Endothelial cell of umbilical vein (primary cell): ENCODE data around the gene NFATC4. TPM values are rescaled to one million over a fixed set of nuclear protein-coding genes. Genes with fewer than 3 reads are reported as not detected.

Source experiments
- BruUV-seq: library from RNA; stranded (reverse); fragments of 400-500 nt; replicated peaks from 2 replicates; lab custom pipeline; 2021; lab: Mats Ljungman, UMichigan
- CTCF ChIA-PET: fragments of 300-600, 350-600 bp; sonication (Branson Sonifier 250); formaldehyde crosslinking; loops from one replicate; lab custom pipeline; 2021; ENCODE audit warnings: antibody characterized with exemption, inconsistent platforms; lab: Charles Lee
- POLR2A ChIA-PET: fragments of 300-600, 350-600 bp; sonication (Branson Sonifier 250); formaldehyde crosslinking; loops from one replicate; lab custom pipeline; 2021; ENCODE audit warnings: antibody characterized with exemption, inconsistent platforms; lab: Charles Lee
- DNase-seq: peaks from one replicate; pipeline ENCODE4 v3.0.0-alpha.2; 2011; ENCODE audit warnings: low read depth, low spot score
- FAIRE-seq: peaks from 2 replicates; lab custom pipeline; 2011; peaks lifted over from hg19 to GRCh38; lab: Jason Lieb, UNC
- H2AFZ ChIP-seq: 2 replicates; pipeline ENCODE4 v1.6.0; 2012; ENCODE audit warnings: low read depth, low read length, control low read depth, inconsistent platforms
- H3K27ac ChIP-seq: 2 replicates; pipeline ENCODE4 v1.5.1; 2011; ENCODE audit warnings: low read depth, mild to moderate bottlenecking, control low read depth, low read length, moderate library complexity; ENCODE audit not compliant: insufficient read depth
- H3K27me3 ChIP-seq, 2 experiments: 2 replicates each; pipeline versions ENCODE4 v1.6.0 to v1.6.1; 2011; ENCODE audit warnings: low read length in 2 of 2, mixed read lengths in 1 of 2; ENCODE audit not compliant: control insufficient read depth in 2 of 2, insufficient read depth in 2 of 2
- H3K36me3 ChIP-seq, 2 experiments: 2 replicates in 1 of 2; 3 replicates in 1 of 2; pipeline ENCODE4 v1.5.1; 2011; ENCODE audit warnings: low read length in 2 of 2, mild to moderate bottlenecking in 1 of 2, moderate library complexity in 1 of 2; ENCODE audit not compliant: control insufficient read depth in 2 of 2, insufficient read depth in 2 of 2; ENCODE audit errors: extremely low read depth in 1 of 2
- H3K4me1 ChIP-seq: 3 replicates; pipeline ENCODE4 v1.5.1; 2011; ENCODE audit warnings: mild to moderate bottlenecking, low read length; ENCODE audit not compliant: control insufficient read depth, insufficient read depth; ENCODE audit errors: extremely low read depth
- H3K4me2 ChIP-seq: 2 replicates; pipeline ENCODE4 v1.6.1; 2011; ENCODE audit warnings: low read length, control low read depth, mixed read lengths; ENCODE audit not compliant: insufficient read depth
- H3K4me3 ChIP-seq, 3 experiments: fragments of 200-600 bp in 1 of 3; sonication (generic), shearing (Covaris generic) in 1 of 3; replicated peaks in 1 of 3; 2 replicates each; pipeline ENCODE4 v1.5.1; 2011 to 2016; ENCODE audit warnings: control low read depth in 3 of 3, low read length in 3 of 3, mild to moderate bottlenecking in 2 of 3, inconsistent platforms in 1 of 3, low read depth in 1 of 3, moderate library complexity in 1 of 3; ENCODE audit not compliant: insufficient read depth in 1 of 3
- H3K79me2 ChIP-seq: 2 replicates; pipeline ENCODE4 v1.6.0; 2012; ENCODE audit warnings: low read length, inconsistent platforms; ENCODE audit not compliant: control insufficient read depth, insufficient read depth
- H3K9ac ChIP-seq: replicated peaks from 2 replicates; pipeline ENCODE3; 2011; ENCODE audit warnings: low read length, control low read depth; ENCODE audit not compliant: insufficient read depth; ENCODE audit errors: extremely low read depth
- H3K9me1 ChIP-seq: replicated peaks from 3 replicates; pipeline ENCODE4 v1.6.0; 2011; ENCODE audit warnings: mild to moderate bottlenecking, low read length; ENCODE audit not compliant: control insufficient read depth, insufficient read depth; ENCODE audit errors: extremely low read depth
- H3K9me3 ChIP-seq: replicated peaks from 2 replicates; pipeline ENCODE4 v1.5.1; 2012; ENCODE audit warnings: low read length, inconsistent platforms; ENCODE audit not compliant: control insufficient read depth, insufficient read depth
- H4K20me1 ChIP-seq: replicated peaks from 2 replicates; pipeline ENCODE3; 2011; ENCODE audit warnings: mild to moderate bottlenecking, low read length; ENCODE audit not compliant: control insufficient read depth, insufficient read depth; ENCODE audit errors: extremely low read depth
- EZH2 ChIP-seq: IDR thresholded peaks from 2 replicates; pipeline ENCODE4 v1.6.1; 2012; ENCODE audit warnings: borderline replicate concordance, low read depth, mild to moderate bottlenecking, moderate library complexity, low read length, inconsistent platforms; ENCODE audit not compliant: severe bottlenecking
- FOS ChIP-seq: IDR thresholded peaks from 2 replicates; pipeline ENCODE4 v1.6.1; 2011; ENCODE audit warnings: mild to moderate bottlenecking, low read length, moderate library complexity, borderline replicate concordance; ENCODE audit not compliant: insufficient read depth
- GATA2 ChIP-seq: IDR thresholded peaks from 2 replicates; pipeline ENCODE4 v1.7.0; 2011; ENCODE audit warnings: low read depth, mild to moderate bottlenecking, moderate library complexity, mixed read lengths, low read length; ENCODE audit not compliant: insufficient read length, insufficient read depth
- JUN ChIP-seq: IDR thresholded peaks from 2 replicates; pipeline ENCODE4 v1.6.1; 2011; ENCODE audit warnings: borderline replicate concordance, low read depth; ENCODE audit not compliant: insufficient read length, insufficient read depth
- MYC ChIP-seq: IDR thresholded peaks from one replicate; pipeline ENCODE4 v1.6.1; 2011; ENCODE audit warnings: mild to moderate bottlenecking, low read depth, low read length
- POLR2A ChIP-seq: IDR thresholded peaks from 2 replicates; pipeline ENCODE4 v1.6.1; 2012; ENCODE audit warnings: low read depth, mild to moderate bottlenecking, control low read depth, low read length
- POLR2AphosphoS5 ChIP-seq: IDR thresholded peaks from 2 replicates; pipeline ENCODE4 v1.6.1; 2012; ENCODE audit warnings: low read depth, mild to moderate bottlenecking, control low read depth, low read length, moderate library complexity; ENCODE audit not compliant: insufficient read depth
- dilution Hi-C: fragments of 300-500 bp; cut with MboI; formaldehyde crosslinking; loops from one replicate; pipeline ENCODE4 v1.15.0; 2019; ENCODE audit warnings: low sequenced_read_pairs; ENCODE audit not compliant: extremely low pct_ligation_motif_present
- intact Hi-C: fragments of 100-400 bp; cut with micrococcal nuclease; formaldehyde crosslinking; loops from one replicate; pipeline ENCODE4 v1.10.0; 2022
- polyA plus RNA-seq, 4 experiments: library from polyadenylated mRNA; depleted of rRNA in 3 of 4; stranded (reverse) in 3 of 4; unstranded in 1 of 4; fragments of >200 nt; gene quantifications; 2 replicates each; pipeline versions ENCODE4 v1.2.1 to v1.2.3, GENCODE V29; 2011 to 2012; ENCODE audit warnings: missing spikeins in 1 of 4
- total RNA-seq: library from RNA; stranded (reverse); gene quantifications from 2 replicates; pipeline ENCODE4 v1.2.3, GENCODE V29; 2021
- TF ChIP-seq, protein P1 (sequence below), 2 donors: IDR thresholded peaks; 1 replicate in 1 of 2; 2 replicates in 1 of 2; pipeline ENCODE4 v1.5.1; 2011; ENCODE audit warnings: low read length in 2 of 2, mild to moderate bottlenecking in 2 of 2, moderate library complexity in 2 of 2, control low read depth in 1 of 2, inconsistent platforms in 1 of 2, low read depth in 1 of 2; ENCODE audit not compliant: insufficient read depth in 1 of 2; ENCODE audit errors: extremely low read depth in 1 of 2
- TF ChIP-seq, protein P2 (sequence below): IDR thresholded peaks from 2 replicates; pipeline ENCODE4 v1.6.1; 2011; ENCODE audit not compliant: insufficient read depth, insufficient read length

Gene NFATC4
- total and polyA plus RNA-seq, 2 donors (not counting 3 experiments of a cell fraction or from before 2014, with no cell fraction given), result 79.5 to 88.1 TPM

DNA sequence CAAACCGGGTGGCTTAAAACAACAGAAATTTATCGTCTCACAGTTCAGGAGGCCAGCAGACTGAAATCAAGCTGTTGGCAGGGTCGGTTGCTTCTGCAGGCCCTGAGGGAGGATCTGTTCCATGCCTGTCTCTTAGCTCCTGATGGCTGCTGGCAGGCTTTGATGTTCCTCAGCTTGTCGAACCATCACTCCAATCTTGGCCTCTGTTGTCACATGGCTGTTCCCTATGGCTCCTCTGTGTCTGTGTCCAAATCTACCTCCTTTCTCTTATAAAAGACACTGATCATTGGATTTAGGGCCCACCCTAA lies 14.0 kb downstream of the NFATC4 start:
- DNase-seq (no peak), FAIRE-seq (no peak)
- BruUV-seq, result no TSS peak
- no peak overlapping the region for H3K27ac ChIP-seq
- H3K4me3 ChIP-seq, result no peak overlapping the region
- H3K27me3 ChIP-seq, result peaks cover 1 to 8% of the 10 kb centered on the region in 2 experiments
- no peaks in the 10 kb centered on the region for H3K9me1 ChIP-seq
- no peak overlapping the region for H3K4me2 ChIP-seq
- no peaks in the 10 kb centered on the region for H4K20me1 ChIP-seq
- no peaks in the 10 kb centered on the region for H3K9me3 ChIP-seq
- H3K36me3 ChIP-seq, result peaks cover under 1 to 13% of the 10 kb centered on the region in 2 experiments
- intact Hi-C loops, result no loop called here
- H3K9ac ChIP-seq, result no peak overlapping the region
- TF ChIP-seq, protein P1, sequence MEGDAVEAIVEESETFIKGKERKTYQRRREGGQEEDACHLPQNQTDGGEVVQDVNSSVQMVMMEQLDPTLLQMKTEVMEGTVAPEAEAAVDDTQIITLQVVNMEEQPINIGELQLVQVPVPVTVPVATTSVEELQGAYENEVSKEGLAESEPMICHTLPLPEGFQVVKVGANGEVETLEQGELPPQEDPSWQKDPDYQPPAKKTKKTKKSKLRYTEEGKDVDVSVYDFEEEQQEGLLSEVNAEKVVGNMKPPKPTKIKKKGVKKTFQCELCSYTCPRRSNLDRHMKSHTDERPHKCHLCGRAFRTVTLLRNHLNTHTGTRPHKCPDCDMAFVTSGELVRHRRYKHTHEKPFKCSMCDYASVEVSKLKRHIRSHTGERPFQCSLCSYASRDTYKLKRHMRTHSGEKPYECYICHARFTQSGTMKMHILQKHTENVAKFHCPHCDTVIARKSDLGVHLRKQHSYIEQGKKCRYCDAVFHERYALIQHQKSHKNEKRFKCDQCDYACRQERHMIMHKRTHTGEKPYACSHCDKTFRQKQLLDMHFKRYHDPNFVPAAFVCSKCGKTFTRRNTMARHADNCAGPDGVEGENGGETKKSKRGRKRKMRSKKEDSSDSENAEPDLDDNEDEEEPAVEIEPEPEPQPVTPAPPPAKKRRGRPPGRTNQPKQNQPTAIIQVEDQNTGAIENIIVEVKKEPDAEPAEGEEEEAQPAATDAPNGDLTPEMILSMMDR (IDR thresholded peaks at IDR 0.05; ENCODE audit: extremely low read depth in 1 of 2, insufficient read depth in 1 of 2, low read depth in 1 of 2, low read length in 2 of 2), result no peak
- TF ChIP-seq POLR2AphosphoS5 (no peak), JUN (no peak), MYC (no peak), POLR2A (no peak), EZH2 (no peak), FOS (no peak), GATA2 (no peak)
- TF ChIP-seq, protein P2, sequence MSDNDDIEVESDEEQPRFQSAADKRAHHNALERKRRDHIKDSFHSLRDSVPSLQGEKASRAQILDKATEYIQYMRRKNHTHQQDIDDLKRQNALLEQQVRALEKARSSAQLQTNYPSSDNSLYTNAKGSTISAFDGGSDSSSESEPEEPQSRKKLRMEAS, result no peak
- no peaks in the 10 kb centered on the region for H3K4me1 ChIP-seq
- dilution Hi-C loops, result no loop called here
- H2AFZ ChIP-seq, result no peak overlapping the region
- CTCF ChIA-PET, result interaction anchor here (0.9 to 2.4 kb wide), 3 partner anchors 16 to 49 kb away, joined by 4 to 12 read pairs (median 8); no protein-coding TSS in a partner anchor
- no peaks in the 10 kb centered on the region for H3K79me2 ChIP-seq
- POLR2A ChIA-PET, result no interaction called here
